DMS153 (cell line): ENCODE data around the gene SERPIND1.
"Not testable (repeated sequence)": the region's sequence is repeated elsewhere in the genome, so short reads cannot be mapped to it uniquely, and the experiment has no call there.

Experiments
- DNase-seq: peaks from one replicate; lab custom pipeline; 2025; lab: John Stamatoyannopoulos, UW

Gene SERPIND1

GRCh38 chr22:20746431-20747189 lies 27.3 kb upstream of the SERPIND1 start:
- no peak for DNase-seq

DNA sequence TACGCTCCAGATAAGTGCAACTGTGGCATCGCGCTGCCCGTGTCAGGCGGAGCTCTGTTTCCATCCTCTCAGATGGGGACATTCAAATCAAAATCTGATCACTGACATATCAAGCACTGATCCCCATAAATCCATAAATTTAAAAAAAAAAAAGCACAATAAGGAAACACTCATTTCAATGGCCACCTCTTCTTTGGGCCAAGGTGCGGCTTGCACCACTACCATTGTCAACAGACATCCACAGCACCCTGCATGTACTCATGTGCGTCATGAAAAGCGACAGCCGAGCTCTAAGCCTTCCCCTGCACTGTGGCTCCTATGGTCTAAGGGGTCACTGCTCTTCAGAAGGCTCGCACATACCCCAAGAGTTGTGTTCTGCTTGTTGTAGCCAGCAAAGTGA lies 26.7 kb upstream of the SERPIND1 start:
- DNase-seq: no peak

DNA sequence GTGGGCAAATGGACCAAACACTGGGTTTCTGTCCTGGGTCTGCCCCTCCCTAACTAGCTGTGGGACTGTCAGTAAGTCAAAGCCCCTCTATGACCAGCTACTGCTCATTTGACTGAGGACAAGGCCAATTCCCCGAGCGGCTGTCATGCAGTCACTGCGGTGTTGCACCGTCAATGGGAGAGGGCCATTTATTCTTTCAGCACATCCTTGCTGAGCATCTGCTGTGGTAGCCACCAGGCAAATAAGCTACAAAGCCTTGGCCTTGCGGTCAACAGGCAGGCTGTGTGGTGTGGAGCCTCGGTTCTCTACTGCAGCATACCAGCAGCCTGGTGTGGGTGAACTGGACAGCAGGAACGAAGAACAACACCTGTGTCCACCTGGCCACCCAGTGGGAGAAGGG lies 25.8 kb upstream of the SERPIND1 start:
- no peak for DNase-seq

DNA sequence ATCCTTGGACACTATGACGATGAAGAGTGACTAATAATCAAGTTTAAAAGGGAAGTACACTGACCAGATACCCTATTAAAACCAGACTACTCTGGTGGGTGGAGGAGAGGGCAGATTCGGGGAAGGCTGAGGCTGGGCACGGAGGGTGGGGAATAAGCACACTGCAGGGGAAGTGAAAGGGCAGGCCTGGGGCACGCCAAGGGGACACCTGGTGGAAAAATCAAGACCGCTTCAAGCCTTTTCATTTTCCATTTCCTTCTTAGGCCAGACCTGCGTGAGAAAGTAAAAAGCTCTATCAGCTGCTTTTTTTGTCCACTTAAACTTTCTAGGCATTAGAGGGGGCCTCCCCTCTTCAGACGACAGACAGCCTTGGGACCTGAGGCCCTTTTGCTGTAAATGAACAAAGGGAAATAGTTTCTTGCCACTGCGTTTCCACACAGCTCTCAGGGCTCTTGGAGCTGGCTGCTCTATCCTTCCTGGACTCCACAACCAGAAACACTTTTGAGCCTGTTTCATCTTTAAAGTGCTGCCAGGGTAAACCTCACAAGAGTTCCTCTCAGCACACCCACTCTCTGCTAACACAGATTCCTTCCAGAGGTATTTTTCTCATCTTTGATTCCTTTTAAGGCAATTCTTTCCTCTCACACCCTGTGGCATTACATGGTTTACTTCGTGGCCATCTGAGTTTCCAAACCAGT lies 25.0 kb upstream of the SERPIND1 start:
- DNase-seq: no peak

GRCh38 chr22:20749453-20749852 lies 24.5 kb upstream of the SERPIND1 start:
- DNase-seq: no peak

GRCh38 chr22:20750461-20751184 lies 23.3 kb upstream of the SERPIND1 start:
- peak; percentile 43 for DNase-seq

DNA sequence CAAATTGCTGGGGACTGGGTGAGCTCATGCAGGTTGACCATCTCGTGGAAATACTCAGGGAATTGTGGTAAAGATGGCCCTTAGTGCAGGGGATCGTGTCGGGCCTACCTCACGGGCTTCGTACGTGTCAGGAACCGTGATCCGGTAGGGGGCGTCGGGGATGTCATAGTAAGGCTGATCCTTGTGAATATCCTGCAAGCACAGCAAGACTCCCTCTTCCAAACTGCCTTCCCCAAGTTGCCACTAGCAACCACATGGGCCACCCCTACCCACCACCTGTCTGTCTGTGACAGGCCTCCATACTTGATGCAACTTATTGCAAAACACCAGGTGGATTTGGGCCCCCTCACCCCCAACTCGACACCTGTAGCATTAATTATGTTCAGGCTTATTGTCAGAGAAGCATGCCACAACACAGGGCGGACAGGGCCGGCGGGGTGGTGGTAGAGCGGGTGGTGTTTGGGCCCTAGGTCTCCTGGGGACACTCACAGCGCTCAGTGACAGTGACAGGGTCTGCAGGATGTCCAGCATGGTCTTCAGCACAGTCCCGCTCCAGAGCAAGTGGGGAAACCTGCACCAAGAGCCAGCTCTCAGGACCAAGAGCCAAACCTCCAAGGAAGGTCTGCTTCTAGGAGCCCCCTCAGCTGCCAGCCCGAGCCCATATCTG lies 22.6 kb upstream of the SERPIND1 start:
- DNase-seq: peak; percentile 20

DNA sequence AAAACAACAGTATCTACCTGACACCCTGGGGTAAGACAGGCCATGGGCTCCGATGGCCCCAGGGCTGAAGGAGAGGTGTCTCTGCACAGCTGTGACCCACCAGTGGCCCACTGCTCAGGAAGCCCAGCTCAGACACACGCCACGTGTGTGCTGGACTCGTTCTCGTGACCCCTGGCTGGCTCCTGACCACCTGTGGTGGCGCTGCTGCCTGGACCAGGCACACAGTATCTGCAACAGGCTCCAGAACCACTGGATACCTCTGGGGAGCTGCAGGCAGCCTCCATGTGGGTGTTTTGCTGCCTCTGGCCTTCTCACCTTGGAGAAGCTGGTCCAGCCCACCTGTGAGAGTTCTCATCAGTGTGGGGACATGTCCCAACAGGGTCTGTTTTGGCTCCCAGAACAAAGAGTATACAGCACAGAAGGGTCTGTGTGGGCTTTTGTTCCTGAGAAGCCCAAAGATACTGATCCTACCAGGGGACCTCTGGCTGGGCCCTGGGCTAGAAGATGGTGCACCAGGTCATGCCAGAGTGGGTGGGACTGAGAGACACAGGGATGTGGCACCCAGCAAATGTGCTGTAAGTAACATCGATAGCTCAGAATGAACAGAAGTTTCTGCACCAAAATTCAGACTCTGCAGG lies 21.7 kb upstream of the SERPIND1 start:
- no peak for DNase-seq

GRCh38 chr22:20752873-20753272 lies 21.0 kb upstream of the SERPIND1 start:
- no peak for DNase-seq

GRCh38 chr22:20756846-20757245 lies 17.1 kb upstream of the SERPIND1 start:
- no peak for DNase-seq

DNA sequence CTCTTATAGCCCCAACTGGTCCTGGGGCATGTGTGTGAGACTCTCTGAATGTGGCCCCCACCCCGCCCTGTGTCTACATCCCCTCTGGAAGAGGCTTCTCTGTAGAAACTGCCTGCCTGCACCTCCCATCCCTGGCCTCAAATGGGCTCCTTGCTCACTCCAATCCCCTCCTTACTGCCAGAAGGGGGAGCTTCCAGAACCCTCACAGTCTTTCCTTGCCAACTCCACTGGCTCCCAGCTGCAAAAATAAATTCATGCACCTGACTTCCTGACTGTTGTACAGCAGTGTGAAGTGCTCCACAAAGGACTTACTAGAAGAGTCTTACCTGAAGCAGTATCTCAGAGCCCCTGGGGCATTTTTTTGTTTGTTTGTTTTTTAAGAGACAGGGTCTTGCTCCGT lies 15.2 kb upstream of the SERPIND1 start:
- DNase-seq: no peak

GRCh38 chr22:20760084-20760483 lies 13.8 kb upstream of the SERPIND1 start:
- DNase-seq: no peak

DNA sequence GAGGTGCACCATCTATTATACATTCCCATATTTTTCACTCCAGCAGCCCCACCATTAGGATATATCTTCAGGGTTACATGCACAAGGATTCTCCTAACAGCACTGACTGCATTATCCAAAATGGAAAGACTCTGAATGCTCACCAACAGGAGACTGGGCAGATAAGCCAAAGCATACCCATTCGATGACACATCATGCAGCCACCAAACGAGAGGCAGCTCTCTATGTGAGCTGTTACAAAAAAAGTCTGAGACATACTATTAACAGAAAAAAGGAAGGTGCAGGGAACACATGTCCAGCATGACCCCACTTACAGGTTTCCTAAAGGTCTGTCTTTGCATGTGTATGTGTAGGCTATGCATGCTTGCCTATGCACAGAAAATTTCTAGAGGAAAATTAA lies 12.4 kb upstream of the SERPIND1 start:
- DNase-seq: no peak

GRCh38 chr22:20762233-20762796 lies 11.6 kb upstream of the SERPIND1 start:
- no peak for DNase-seq

DNA sequence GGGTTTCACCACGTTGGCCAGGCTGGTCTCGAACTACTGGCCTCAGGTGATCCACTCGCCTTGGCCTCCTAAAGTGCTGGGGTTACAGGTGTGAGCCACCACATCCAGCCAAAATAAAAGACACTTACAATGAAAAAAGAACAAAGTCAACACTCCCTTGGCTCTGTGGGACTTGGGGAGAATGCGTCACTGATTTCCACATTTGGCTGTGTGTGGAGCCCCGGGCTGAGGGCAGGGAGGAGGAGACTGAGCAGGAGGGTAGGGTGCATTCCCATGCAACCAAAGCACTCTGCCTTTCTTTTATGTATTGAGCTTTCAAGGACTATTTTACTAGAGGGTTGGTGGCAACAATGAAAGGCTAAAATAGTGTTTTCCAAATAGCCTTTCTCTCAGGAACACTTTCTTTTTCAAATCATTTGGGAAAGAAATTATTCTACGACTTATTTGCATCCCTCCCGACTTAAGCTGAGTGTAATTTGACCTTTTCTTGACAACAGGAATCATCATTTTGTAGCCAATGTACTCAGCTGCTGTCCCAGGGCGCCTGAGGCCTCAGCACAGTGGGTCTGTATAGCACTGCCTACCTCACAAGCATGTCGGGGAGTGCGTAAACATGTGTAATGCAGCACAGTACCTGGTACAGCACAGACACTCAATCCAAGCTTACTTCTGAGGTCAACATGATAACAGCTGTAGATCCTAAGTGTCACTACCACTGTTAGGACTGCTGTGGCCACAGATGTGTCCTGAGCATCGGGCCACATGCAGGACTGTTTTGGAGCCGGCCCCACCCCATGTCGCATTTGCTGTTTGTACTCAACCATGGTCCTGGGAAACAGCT lies 10.1 kb upstream of the SERPIND1 start:
- DNase-seq: no peak

DNA sequence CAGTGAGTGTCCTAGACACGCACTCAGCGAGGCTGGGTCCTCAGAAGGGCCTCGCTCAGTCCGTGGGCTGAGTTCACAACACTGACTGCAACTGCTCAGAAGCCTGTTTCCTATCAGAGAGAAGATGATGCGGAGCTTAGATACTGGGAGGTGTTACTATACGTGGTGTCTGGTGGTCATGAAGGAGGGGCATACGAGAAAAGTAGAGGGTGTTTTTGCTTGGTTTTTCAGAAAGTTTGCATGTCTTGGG lies 9.5 kb upstream of the SERPIND1 start:
- DNase-seq: no peak

DNA sequence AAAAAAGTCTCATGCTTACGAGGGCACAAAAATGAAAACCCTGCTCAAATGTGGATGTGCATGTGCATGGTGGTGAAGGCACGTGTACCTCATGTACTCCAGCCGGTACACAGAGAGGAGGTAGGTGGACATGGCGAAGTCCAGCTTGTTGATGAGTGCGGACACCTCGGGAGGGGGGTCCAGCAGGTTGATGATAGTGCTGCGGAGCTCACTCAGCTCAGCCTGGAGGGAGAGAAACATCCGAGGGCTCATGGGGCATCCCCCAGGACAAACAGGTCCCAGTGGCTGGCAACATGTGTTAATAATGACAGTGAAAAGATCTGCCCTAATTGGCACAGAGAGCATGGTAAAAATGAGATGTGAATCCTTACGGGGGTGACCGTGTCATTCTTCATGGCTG lies 9.2 kb upstream of the SERPIND1 start:
- DNase-seq: no peak

DNA sequence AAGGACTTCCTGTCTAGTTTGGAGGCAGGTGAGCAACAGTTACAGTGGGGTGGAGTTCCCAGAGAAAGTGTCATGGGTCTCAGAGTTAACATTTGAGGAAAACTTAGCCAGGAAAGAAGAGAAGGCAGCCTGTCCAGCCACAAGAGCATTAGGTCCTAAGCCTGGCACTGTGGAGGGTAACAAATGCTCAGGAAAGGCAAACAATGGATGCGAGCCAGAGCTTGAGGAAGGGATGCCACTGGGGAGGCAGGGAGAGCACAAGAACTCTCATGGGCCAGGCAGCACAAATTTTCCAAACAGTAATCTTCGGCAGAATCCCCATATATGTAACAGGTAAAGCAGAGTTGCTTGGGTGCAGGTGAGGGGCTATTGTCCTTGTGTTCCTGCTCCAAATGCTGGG lies 8.0 kb upstream of the SERPIND1 start:
- no peak for DNase-seq

DNA sequence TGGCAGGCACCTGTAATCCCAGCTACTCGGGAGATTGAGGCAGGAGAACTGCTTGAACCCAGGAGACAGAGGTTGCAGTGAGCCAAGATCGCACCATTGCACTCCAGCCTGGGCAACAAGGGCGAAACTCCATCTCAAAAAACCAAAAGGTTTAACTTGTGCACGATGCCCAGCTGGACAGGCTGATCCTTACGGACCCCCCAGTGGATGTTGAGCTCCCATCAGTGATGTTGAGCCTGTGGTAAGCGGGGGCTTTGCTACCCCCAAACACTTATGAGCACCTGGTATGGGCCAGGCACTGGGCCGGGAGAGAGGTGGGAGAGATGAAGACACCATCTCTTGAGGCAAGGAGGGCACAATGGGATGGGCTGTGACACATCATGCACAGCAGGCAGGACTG lies 7.4 kb upstream of the SERPIND1 start:
- no peak for DNase-seq

GRCh38 chr22:20769496-20769826 lies 4.5 kb upstream of the SERPIND1 start:
- not testable (repeated sequence) for DNase-seq

- DNase-seq: no peak
Observed at GRCh38 chr22:20771918-20772625, 1.8 kb upstream of the SERPIND1 start.
